PC-9 (cell line): Measurements from ENCODE around the gene GABRG3.

Experiments used
- CTCF ChIP-seq: fragments of 200-600 bp; sonication (generic); conservative IDR thresholded peaks from 2 replicates; pipeline ENCODE4 v1.6.1; 2017; ENCODE audit warnings: mixed run types, antibody characterized with exemption, mild to moderate bottlenecking, moderate library complexity
- EZH2 ChIP-seq: fragments of 200-600 bp; sonication (generic); IDR thresholded peaks from 2 replicates; pipeline ENCODE4 v1.8.0; 2017; ENCODE audit warnings: antibody characterized with exemption, low read depth

- TF ChIP-seq CTCF (no peak), EZH2 (no peak)
These were observed 79.2 kb downstream of the GABRG3 start for GRCh38 chr15:27050163-27050562.
